DOHH2 (cell line): ENCODE data around the gene IMPG1.

Experiments
- H3F3A ChIP-seq: fragments of 200-600 bp; sonication (generic), shearing (Covaris generic); 2 replicates; pipeline ENCODE4 v1.6.0; 2016; ENCODE audit warnings: antibody characterized with exemption, mild to moderate bottlenecking; ENCODE audit not compliant: control insufficient read depth, insufficient read depth
- H3K27ac ChIP-seq: fragments of 200-600 bp; sonication (generic); 2 replicates; pipeline ENCODE4 v1.5.1; 2014; ENCODE audit warnings: low read depth, mild to moderate bottlenecking, low read length, moderate library complexity
- H3K27me3 ChIP-seq: fragments of 200-600 bp; sonication (generic); 2 replicates; pipeline ENCODE4 v1.6.1; 2014; ENCODE audit warnings: mild to moderate bottlenecking, low read length, mixed read lengths; ENCODE audit not compliant: control insufficient read depth
- H3K36me3 ChIP-seq: fragments of 200-600 bp; sonication (generic); 2 replicates; pipeline ENCODE4 v1.6.1; 2014; ENCODE audit warnings: mild to moderate bottlenecking, low read length, moderate library complexity, mixed read lengths; ENCODE audit not compliant: control insufficient read depth
- H3K4me1 ChIP-seq: fragments of 200-600 bp; sonication (generic); 2 replicates; pipeline ENCODE4 v1.6.1; 2014; ENCODE audit warnings: mild to moderate bottlenecking, low read length, mixed read lengths; ENCODE audit not compliant: control insufficient read depth
- H3K4me2 ChIP-seq: fragments of 200-600 bp; sonication (generic); 2 replicates; pipeline ENCODE4 v1.6.0; 2014; ENCODE audit warnings: mild to moderate bottlenecking, low read length, moderate library complexity
- H3K4me3 ChIP-seq: fragments of 200-600 bp; sonication (generic); 2 replicates; pipeline ENCODE4 v1.5.1; 2014; ENCODE audit warnings: mild to moderate bottlenecking, low read length, mixed read lengths
- H3K79me2 ChIP-seq: fragments of 200-600 bp; sonication (generic); 2 replicates; pipeline ENCODE4 v1.6.1; 2014; ENCODE audit warnings: mild to moderate bottlenecking, low read length, mixed read lengths; ENCODE audit not compliant: control insufficient read depth
- H3K9me2 ChIP-seq: fragments of 200-600 bp; sonication (generic); replicated peaks from 2 replicates; pipeline ENCODE4 v1.6.1; 2014; ENCODE audit warnings: mild to moderate bottlenecking, low read length, mixed read lengths; ENCODE audit not compliant: control insufficient read depth
- H3K9me3 ChIP-seq: fragments of 200-600 bp; sonication (generic); 2 replicates; pipeline ENCODE4 v1.6.1; 2014; ENCODE audit warnings: antibody characterized with exemption, low read length, mixed read lengths; ENCODE audit not compliant: control insufficient read depth, insufficient read depth
- H4K20me1 ChIP-seq: fragments of 200-600 bp; sonication (generic); 2 replicates; pipeline ENCODE4 v1.6.0; 2014; ENCODE audit warnings: low read depth, mild to moderate bottlenecking, antibody characterized with exemption, low read length, moderate library complexity; ENCODE audit not compliant: control insufficient read depth, insufficient read depth
- EZH2phosphoT487 ChIP-seq: fragments of 200-600 bp; sonication (generic); IDR thresholded peaks from 2 replicates; pipeline ENCODE4 v1.6.1; 2017; ENCODE audit warnings: borderline replicate concordance, mild to moderate bottlenecking, antibody characterized with exemption, low read length, moderate library complexity, mixed read lengths
- TF ChIP-seq, protein P1 (sequence below): fragments of 200-600 bp; sonication (generic); IDR thresholded peaks from one replicate; pipeline ENCODE4 v1.5.1; 2014; ENCODE audit warnings: antibody characterized with exemption, mild to moderate bottlenecking, low read depth, low read length; ENCODE audit not compliant: poor library complexity, severe bottlenecking

IMPG1 gene, protein sequence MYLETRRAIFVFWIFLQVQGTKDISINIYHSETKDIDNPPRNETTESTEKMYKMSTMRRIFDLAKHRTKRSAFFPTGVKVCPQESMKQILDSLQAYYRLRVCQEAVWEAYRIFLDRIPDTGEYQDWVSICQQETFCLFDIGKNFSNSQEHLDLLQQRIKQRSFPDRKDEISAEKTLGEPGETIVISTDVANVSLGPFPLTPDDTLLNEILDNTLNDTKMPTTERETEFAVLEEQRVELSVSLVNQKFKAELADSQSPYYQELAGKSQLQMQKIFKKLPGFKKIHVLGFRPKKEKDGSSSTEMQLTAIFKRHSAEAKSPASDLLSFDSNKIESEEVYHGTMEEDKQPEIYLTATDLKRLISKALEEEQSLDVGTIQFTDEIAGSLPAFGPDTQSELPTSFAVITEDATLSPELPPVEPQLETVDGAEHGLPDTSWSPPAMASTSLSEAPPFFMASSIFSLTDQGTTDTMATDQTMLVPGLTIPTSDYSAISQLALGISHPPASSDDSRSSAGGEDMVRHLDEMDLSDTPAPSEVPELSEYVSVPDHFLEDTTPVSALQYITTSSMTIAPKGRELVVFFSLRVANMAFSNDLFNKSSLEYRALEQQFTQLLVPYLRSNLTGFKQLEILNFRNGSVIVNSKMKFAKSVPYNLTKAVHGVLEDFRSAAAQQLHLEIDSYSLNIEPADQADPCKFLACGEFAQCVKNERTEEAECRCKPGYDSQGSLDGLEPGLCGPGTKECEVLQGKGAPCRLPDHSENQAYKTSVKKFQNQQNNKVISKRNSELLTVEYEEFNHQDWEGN

DNA sequence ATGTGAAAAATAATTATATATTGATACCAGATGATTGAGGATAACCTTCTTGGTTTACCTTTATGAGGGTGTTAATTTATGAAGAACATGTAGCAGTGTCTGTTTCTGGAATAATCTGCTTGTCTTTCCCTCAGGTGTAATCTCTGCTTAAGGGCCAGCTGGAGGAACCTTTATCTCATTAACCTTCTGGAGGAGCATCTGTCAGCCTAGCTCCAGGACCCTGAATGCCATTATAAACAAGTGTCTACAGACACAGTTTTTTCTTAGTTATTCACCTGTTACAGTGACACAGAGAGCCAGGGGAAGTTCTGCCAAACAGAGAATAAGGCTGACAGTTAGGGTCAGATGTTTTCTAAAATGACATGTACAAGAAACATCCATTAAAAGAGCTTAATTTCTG lies at the start of gene IMPG1:
TSS of gene IMPG1 (minus strand) at position 101 of the 400 bp plus-strand sequence. CDS start 174 bp downstream, outside the sequence.
- Histone ChIP-seq H3K36me3 (no peaks in the 10 kb centered on the region), H3K27ac (no peak within 1 kb of the TSS), H3K4me3 (no peak within 1 kb of the TSS), H3K4me2 (no peak within 1 kb of the TSS), H3K9me3 (no peaks in the 10 kb centered on the region), H3K4me1 (no peaks in the 10 kb centered on the region), H3K27me3 (no peaks in the 10 kb centered on the region), H3K9me2 (no peaks in the 10 kb centered on the region), H4K20me1 (no peaks in the 10 kb centered on the region), H3F3A (no peaks in the 10 kb centered on the region), H3K79me2 (no peaks in the 10 kb centered on the region)
- TF ChIP-seq, protein P1, sequence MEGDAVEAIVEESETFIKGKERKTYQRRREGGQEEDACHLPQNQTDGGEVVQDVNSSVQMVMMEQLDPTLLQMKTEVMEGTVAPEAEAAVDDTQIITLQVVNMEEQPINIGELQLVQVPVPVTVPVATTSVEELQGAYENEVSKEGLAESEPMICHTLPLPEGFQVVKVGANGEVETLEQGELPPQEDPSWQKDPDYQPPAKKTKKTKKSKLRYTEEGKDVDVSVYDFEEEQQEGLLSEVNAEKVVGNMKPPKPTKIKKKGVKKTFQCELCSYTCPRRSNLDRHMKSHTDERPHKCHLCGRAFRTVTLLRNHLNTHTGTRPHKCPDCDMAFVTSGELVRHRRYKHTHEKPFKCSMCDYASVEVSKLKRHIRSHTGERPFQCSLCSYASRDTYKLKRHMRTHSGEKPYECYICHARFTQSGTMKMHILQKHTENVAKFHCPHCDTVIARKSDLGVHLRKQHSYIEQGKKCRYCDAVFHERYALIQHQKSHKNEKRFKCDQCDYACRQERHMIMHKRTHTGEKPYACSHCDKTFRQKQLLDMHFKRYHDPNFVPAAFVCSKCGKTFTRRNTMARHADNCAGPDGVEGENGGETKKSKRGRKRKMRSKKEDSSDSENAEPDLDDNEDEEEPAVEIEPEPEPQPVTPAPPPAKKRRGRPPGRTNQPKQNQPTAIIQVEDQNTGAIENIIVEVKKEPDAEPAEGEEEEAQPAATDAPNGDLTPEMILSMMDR = no peak
- no peak for TF ChIP-seq EZH2phosphoT487

DNA sequence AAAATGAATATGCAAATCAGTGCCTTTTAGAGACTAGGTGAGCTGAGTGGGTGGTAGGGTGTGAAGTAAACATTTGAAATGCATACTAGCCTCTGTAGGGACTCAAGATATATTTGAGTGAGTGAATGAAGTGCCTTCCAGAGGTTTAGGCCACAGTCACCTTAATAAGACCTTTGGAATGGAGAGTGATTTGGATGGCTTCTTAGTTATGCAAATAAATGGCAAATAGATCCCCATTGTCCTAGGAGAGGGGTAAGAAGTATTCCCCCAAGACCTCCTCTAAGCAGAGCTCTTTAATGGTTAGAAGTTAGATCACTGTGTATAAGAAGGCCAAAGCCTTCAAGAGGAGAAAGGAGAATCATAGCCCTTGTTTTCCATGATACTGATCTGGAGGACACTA lies 47.8 kb upstream of the IMPG1 start:
- H3K9me2 ChIP-seq = no peaks in the 10 kb centered on the region
- H3K9me3 ChIP-seq = no peaks in the 10 kb centered on the region
- no peaks in the 10 kb centered on the region for H3K4me1 ChIP-seq
- no peak overlapping the region for H3K4me2 ChIP-seq
- no peaks in the 10 kb centered on the region for H3K27me3 ChIP-seq
- no peaks in the 10 kb centered on the region for H3F3A ChIP-seq
- no peaks in the 10 kb centered on the region for H3K36me3 ChIP-seq
- no peak overlapping the region for H3K27ac ChIP-seq
- H4K20me1 ChIP-seq = no peaks in the 10 kb centered on the region
- H3K4me3 ChIP-seq = no peak overlapping the region
- TF ChIP-seq, protein P1 = no peak
- no peak for TF ChIP-seq EZH2phosphoT487
- H3K79me2 ChIP-seq = no peaks in the 10 kb centered on the region

DNA sequence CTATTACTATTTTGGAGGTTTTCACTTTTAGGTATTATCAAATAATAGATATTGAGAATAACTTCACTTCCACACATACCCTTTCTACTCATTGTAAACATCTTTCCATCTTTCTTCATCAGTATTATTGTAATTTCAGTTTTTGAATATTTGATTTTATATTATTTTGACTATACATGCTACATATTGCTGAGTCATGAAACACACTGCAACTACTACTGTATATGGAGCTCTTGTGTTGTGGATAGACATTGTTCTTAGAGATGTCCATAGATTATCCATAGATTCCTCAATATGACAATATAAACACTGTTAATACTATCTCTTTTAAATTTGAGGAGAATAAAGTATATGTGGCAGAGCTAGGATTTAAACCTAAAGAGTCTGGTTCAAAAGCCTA lies 819 bp upstream of the IMPG1 start:
- H3F3A ChIP-seq = no peaks in the 10 kb centered on the region
- no peaks in the 10 kb centered on the region for H4K20me1 ChIP-seq
- TF ChIP-seq EZH2phosphoT487 = no peak
- TF ChIP-seq, protein P1 = no peak
- no peak overlapping the region for H3K4me3 ChIP-seq
- no peaks in the 10 kb centered on the region for H3K4me1 ChIP-seq
- H3K9me2 ChIP-seq = no peaks in the 10 kb centered on the region
- no peaks in the 10 kb centered on the region for H3K36me3 ChIP-seq
- H3K79me2 ChIP-seq = no peaks in the 10 kb centered on the region
- no peaks in the 10 kb centered on the region for H3K9me3 ChIP-seq
- no peak overlapping the region for H3K4me2 ChIP-seq
- no peak overlapping the region for H3K27ac ChIP-seq
- H3K27me3 ChIP-seq = no peaks in the 10 kb centered on the region
